GM23338 (cell line): ENCODE data around the gene TMEM38A. TPM values are rescaled to one million over a fixed set of nuclear protein-coding genes. Genes with fewer than 3 reads are reported as not detected.

Experiments
- ATAC-seq: fragments of 200-7000 bp; cut with Tn5 transposase; 3 replicates; pipeline ENCODE4 v1.9.1; 2020
- DNase-seq: peaks from one replicate; pipeline ENCODE4 v3.0.0-alpha.2; 2015; ENCODE audit warnings: low spot score
- H2AFZ ChIP-seq: fragments of 200-600 bp; sonication (generic); 2 replicates; pipeline ENCODE4 v1.8.0; 2016; ENCODE audit warnings: antibody characterized with exemption, mild to moderate bottlenecking, moderate library complexity
- H3F3A ChIP-seq: fragments of 200-600 bp; sonication (generic); replicated peaks from 2 replicates; pipeline ENCODE4 v1.8.0; 2017; ENCODE audit warnings: antibody characterized with exemption, mixed run types, low read depth
- H3K27ac ChIP-seq: fragments of 200-600 bp; sonication (generic); 2 replicates; pipeline ENCODE4 v1.6.1; 2016; ENCODE audit warnings: low read depth
- H3K27me3 ChIP-seq: fragments of 200-600 bp; sonication (generic); 2 replicates; pipeline ENCODE4 v1.8.0; 2016; ENCODE audit warnings: mild to moderate bottlenecking, mixed run types, moderate library complexity; ENCODE audit not compliant: insufficient read depth
- H3K36me3 ChIP-seq: fragments of 200-600 bp; sonication (generic); 2 replicates; pipeline ENCODE4 v1.8.0; 2016; ENCODE audit warnings: mild to moderate bottlenecking; ENCODE audit not compliant: insufficient read depth
- H3K4me1 ChIP-seq: fragments of 200-600 bp; sonication (generic); 2 replicates; pipeline ENCODE4 v1.8.0; 2016; ENCODE audit warnings: mild to moderate bottlenecking, moderate library complexity; ENCODE audit not compliant: insufficient read depth
- H3K4me2 ChIP-seq: fragments of 200-600 bp; sonication (generic); 2 replicates; pipeline ENCODE4 v1.7.1; 2017; ENCODE audit warnings: mixed run types
- H3K4me3 ChIP-seq: fragments of 200-600 bp; sonication (generic); 2 replicates; pipeline ENCODE4 v1.6.1; 2016; ENCODE audit warnings: mixed run types
- H3K79me2 ChIP-seq: fragments of 200-600 bp; sonication (generic); replicated peaks from 2 replicates; pipeline ENCODE4 v1.8.0; 2017; ENCODE audit warnings: mild to moderate bottlenecking; ENCODE audit not compliant: insufficient read depth
- H3K9me2 ChIP-seq: fragments of 200-600 bp; sonication (generic); 2 replicates; pipeline ENCODE4 v1.8.0; 2017; ENCODE audit not compliant: insufficient read depth
- H4K20me1 ChIP-seq: fragments of 200-600 bp; sonication (generic); replicated peaks from 2 replicates; pipeline ENCODE4 v1.8.0; 2017; ENCODE audit warnings: mild to moderate bottlenecking; ENCODE audit not compliant: insufficient read depth
- H3K27ac Mint-ChIP-seq: 2 replicates; pipeline ENCODE4 v1.8.0; 2020; ENCODE audit warnings: inconsistent platforms, mild to moderate bottlenecking, moderate library complexity, mixed read lengths
- H3K27me3 Mint-ChIP-seq: 3 replicates; pipeline ENCODE4 v1.8.0; 2022; ENCODE audit warnings: low read depth, mild to moderate bottlenecking, moderate library complexity, mixed read lengths, inconsistent platforms; ENCODE audit not compliant: insufficient read depth, poor library complexity
- H3K36me3 Mint-ChIP-seq: 3 replicates; pipeline ENCODE4 v1.8.0; 2021; ENCODE audit warnings: low read depth, mild to moderate bottlenecking, inconsistent platforms, moderate library complexity, mixed read lengths
- H3K4me1 Mint-ChIP-seq: 3 replicates; pipeline ENCODE4 v1.8.0; 2020; ENCODE audit warnings: mild to moderate bottlenecking, inconsistent platforms, mixed read lengths
- H3K4me3 Mint-ChIP-seq: 3 replicates; pipeline ENCODE4 v1.8.0; 2021; ENCODE audit warnings: moderate library complexity, mild to moderate bottlenecking, inconsistent platforms, mixed read lengths
- H3K9me3 Mint-ChIP-seq: 3 replicates; pipeline ENCODE4 v1.8.0; 2020; ENCODE audit warnings: moderate library complexity, mild to moderate bottlenecking, inconsistent platforms, mixed read lengths
- CREB1 ChIP-seq: fragments of 250-450 bp; sonication (Bioruptor Pico); IDR thresholded peaks from 2 replicates; pipeline ENCODE4 v1.5.0; 2020; ENCODE audit warnings: low read depth, mild to moderate bottlenecking, moderate library complexity
- CTCF ChIP-seq, 2 experiments: fragments of 200-600 bp in 1 of 2; sonication (generic) in 1 of 2; conservative IDR thresholded peaks; 2 replicates each; pipeline versions ENCODE4 v1.5.1 to v1.6.1; 2016 to 2017; ENCODE audit warnings: antibody characterized with exemption in 2 of 2, low read depth in 2 of 2, mild to moderate bottlenecking in 2 of 2, moderate library complexity in 1 of 2
- ETS1 ChIP-seq: IDR thresholded peaks from 2 replicates; pipeline ENCODE4 v1.6.1; 2016; ENCODE audit warnings: antibody characterized with exemption
- EZH2 ChIP-seq: fragments of 200-600 bp; sonication (generic); IDR thresholded peaks from one replicate; pipeline ENCODE4 v1.8.0; 2017; ENCODE audit warnings: antibody characterized with exemption, mild to moderate bottlenecking, low read depth; ENCODE audit not compliant: unreplicated experiment
- EZH2phosphoT487 ChIP-seq: fragments of 200-600 bp; sonication (generic); IDR thresholded peaks from one replicate; pipeline ENCODE4 v1.8.1; 2018; ENCODE audit warnings: antibody characterized with exemption; ENCODE audit not compliant: unreplicated experiment
- JUNB ChIP-seq: IDR thresholded peaks from one replicate; pipeline ENCODE4 v1.6.1; 2016; ENCODE audit warnings: antibody characterized with exemption; ENCODE audit not compliant: unreplicated experiment
- NANOG ChIP-seq: IDR thresholded peaks from 2 replicates; pipeline ENCODE4 v1.6.1; 2016; ENCODE audit warnings: antibody characterized with exemption, borderline replicate concordance
- POLR2AphosphoS5 ChIP-seq: IDR thresholded peaks from 2 replicates; pipeline ENCODE4 v1.6.1; 2016; ENCODE audit warnings: antibody characterized with exemption, low read depth
- REST ChIP-seq: IDR thresholded peaks from one replicate; pipeline ENCODE4 v1.6.1; 2018; ENCODE audit warnings: antibody characterized with exemption; ENCODE audit not compliant: unreplicated experiment
- STAT1 ChIP-seq: IDR thresholded peaks from one replicate; pipeline ENCODE4 v1.6.1; 2016; ENCODE audit warnings: antibody characterized with exemption; ENCODE audit not compliant: unreplicated experiment
- ZNF114 ChIP-seq: fragments of 250-450 bp; sonication (Bioruptor Pico); IDR thresholded peaks from 2 replicates; pipeline ENCODE4 v1.5.0; 2020; ENCODE audit warnings: mild to moderate bottlenecking, moderate library complexity
- ZNF331 ChIP-seq: fragments of 250-450 bp; sonication (Bioruptor Pico); IDR thresholded peaks from 2 replicates; pipeline ENCODE4 v1.5.0; 2020; ENCODE audit warnings: low read depth, mild to moderate bottlenecking, moderate library complexity
- long read RNA-seq: library from polyadenylated mRNA; unstranded; transcript quantifications from one replicate; pipeline ENCODE4 v2.0.0, GENCODE V29; 2020; ENCODE audit not compliant: unreplicated experiment
- polyA plus RNA-seq: library from polyadenylated mRNA; unstranded; fragments of >200 nt; fragmentation: Nextera tagmentation; extraction: Ambion mirVana; gene quantifications from 2 replicates; pipeline ENCODE4 v1.2.1, GENCODE V29; 2016
- total RNA-seq: library from RNA; depleted of rRNA; stranded (reverse); fragments of >200 nt; shearing (Covaris generic); gene quantifications from 2 replicates; pipeline ENCODE4 v1.2.3, GENCODE V29; 2014; rRNA removed

Gene TMEM38A
- total RNA-seq (11.3 and 14.1 TPM in 2 replicates), polyA plus RNA-seq (5.9 and 7.6 TPM in 2 replicates)
- long read RNA-seq, partial matches to known transcripts = 0 of 4 reads
- long read RNA-seq, other reads (novel, unspliced or antisense) = 1 of 4 reads

DNA sequence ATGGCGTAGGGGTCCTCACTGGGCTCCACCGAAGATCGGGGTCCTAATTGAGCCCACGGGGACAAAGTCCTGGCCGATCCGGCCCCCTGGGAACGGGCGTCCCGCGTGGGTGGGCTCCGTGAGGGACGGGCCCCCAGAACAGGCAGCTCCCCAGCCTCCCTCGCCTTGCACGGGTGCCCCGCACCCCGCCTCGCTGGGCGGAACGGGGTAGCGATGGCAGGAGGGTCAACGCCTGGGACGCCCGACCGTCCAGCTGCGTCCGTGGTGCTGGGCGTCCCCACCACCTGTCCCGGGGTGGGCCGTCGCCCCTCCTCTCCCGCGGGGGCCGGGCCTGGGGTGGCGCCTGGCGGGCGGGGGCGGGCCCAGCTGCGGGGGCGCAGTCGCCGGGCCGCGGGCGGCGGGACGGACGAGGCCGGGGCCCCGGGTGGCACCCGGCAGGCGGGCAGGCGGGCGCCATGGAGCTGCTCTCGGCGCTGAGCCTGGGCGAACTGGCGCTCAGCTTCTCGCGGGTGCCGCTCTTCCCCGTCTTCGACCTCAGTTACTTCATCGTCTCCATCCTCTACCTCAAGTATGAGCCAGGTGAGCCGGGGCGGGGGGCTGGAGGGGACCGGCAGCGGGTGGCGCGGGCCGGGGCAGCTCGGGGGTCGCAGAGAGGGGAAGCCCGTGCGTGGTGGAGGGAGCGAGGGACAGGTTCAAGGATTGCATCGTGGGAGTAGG, at the start of gene TMEM38A:
Gene TMEM38A, plus strand, starts transcription at position 377 of the 717 bp plus-strand sequence. Its CDS starts 79 bp downstream, at position 456.
- H3K4me3 Mint-ChIP-seq = peak within 1 kb of the TSS; percentile 98
- Histone ChIP-seq H4K20me1 (peaks cover 28% of the 10 kb centered on the region), H3K27ac (peak within 1 kb of the TSS; percentile 86), H3K79me2 (peaks cover 72% of the 10 kb centered on the region), H3K9me2 (no peaks in the 10 kb centered on the region), H3K27me3 (no peaks in the 10 kb centered on the region), H3K4me1 (peaks cover 13% of the 10 kb centered on the region), H3K4me2 (peak within 1 kb of the TSS; percentile 98), H3K4me3 (peak within 1 kb of the TSS; percentile 92), H3F3A (0 out of 2 replicates have a peak, but pooled peaks cover 3% of the 10 kb centered on the region), H2AFZ (peak within 1 kb of the TSS; percentile 84), H3K36me3 (peaks cover 7% of the 10 kb centered on the region)
- H3K27me3 Mint-ChIP-seq = peaks cover 15% of the 10 kb centered on the region
- TF ChIP-seq ZNF331 (CRISPR knock-in tag) (no peak), ETS1 (no peak), NANOG (no peak), ZNF114 (no peak), EZH2 (no peak), POLR2AphosphoS5 (peak; percentile 62)
- peaks cover 32% of the 10 kb centered on the region for H3K36me3 Mint-ChIP-seq
- ATAC-seq (peak; percentile 41), DNase-seq (peak; percentile 54)
- H3K4me1 Mint-ChIP-seq = peaks cover 8% of the 10 kb centered on the region; the same call in 2 of the 3 replicates
- no peaks in the 10 kb centered on the region for H3K9me3 Mint-ChIP-seq
- H3K27ac Mint-ChIP-seq = peak within 1 kb of the TSS; percentile 100

- H3K27ac ChIP-seq = no peak overlapping the region
- no peak for TF ChIP-seq ZNF331 (CRISPR knock-in tag)
- TF ChIP-seq REST = no peak
- no peak for TF ChIP-seq POLR2AphosphoS5
- TF ChIP-seq ZNF114 = no peak
- TF ChIP-seq JUNB = no peak
- no peak for TF ChIP-seq CTCF (conservative IDR thresholded peaks at IDR 0.05; ENCODE audit: low read depth in 2 of 2)
- TF ChIP-seq ETS1 = no peak
- no peak for TF ChIP-seq EZH2phosphoT487
- TF ChIP-seq CREB1 = no peak
- TF ChIP-seq STAT1 = no peak
Observed at GRCh38 chr19:16612636-16613035, 48.3 kb upstream of the TMEM38A start.

More at GRCh38 chr19:16612636-16613035, 48.3 kb upstream of the TMEM38A start:
- Mint-ChIP-seq H3K4me1 (peaks cover 23% of the 10 kb centered on the region), H3K4me3 (no peak overlapping the region), H3K36me3 (no peaks in the 10 kb centered on the region; the same call in 2 of the 3 replicates), H3K27ac (no peak overlapping the region; the same call in 1 of the 2 replicates), H3K27me3 (peaks cover 8% of the 10 kb centered on the region), H3K9me3 (no peaks in the 10 kb centered on the region)
- Histone ChIP-seq H3K4me3 (no peak overlapping the region), H3K36me3 (no peaks in the 10 kb centered on the region), H3K79me2 (peaks cover 100% of the 10 kb centered on the region), H3F3A (no peaks in the 10 kb centered on the region), H3K4me2 (no peak overlapping the region), H3K9me2 (0 out of 2 replicates have a peak, but pooled peaks cover 6% of the 10 kb centered on the region), H2AFZ (no peak overlapping the region), H4K20me1 (peaks cover 58% of the 10 kb centered on the region), H3K27me3 (no peaks in the 10 kb centered on the region), H3K4me1 (peaks cover 6% of the 10 kb centered on the region; the same call in 1 of the 2 replicates)
- ATAC-seq (no peak), DNase-seq (no peak)
